Activated B cell treated with CpG ODN at 0.5 μM for 24 hours (primary cell): ENCODE data around the gene PPP3R2. TPM values are rescaled to one million over a fixed set of nuclear protein-coding genes. Genes with fewer than 3 reads are reported as not detected.

ENCODE experiments used
- ATAC-seq: fragments of 200-7000 bp; cut with Tn5 transposase; one replicate; pipeline ENCODE4 v1.10.0; 2021; ENCODE audit warnings: low read depth, mild to moderate bottlenecking, moderate library complexity
- CTCF ChIA-PET: fragments of 350-600 bp; sonication (Branson Sonifier 250); formaldehyde crosslinking; loops from one replicate; lab custom pipeline; 2021; ENCODE audit warnings: antibody characterized with exemption; lab: Charles Lee
- POLR2A ChIA-PET: fragments of 350-600 bp; sonication (Branson Sonifier 250); formaldehyde crosslinking; loops from one replicate; lab custom pipeline; 2021; ENCODE audit warnings: antibody characterized with exemption; lab: Charles Lee
- DNase-seq: peaks from one replicate; pipeline ENCODE4 v3.0.0; 2022
- H3K27ac Mint-ChIP-seq: one replicate; pipeline ENCODE4 v1.8.0; 2020; ENCODE audit warnings: mixed read lengths
- H3K27me3 Mint-ChIP-seq: one replicate; pipeline ENCODE4 v1.8.0; 2021; ENCODE audit warnings: mixed read lengths
- H3K36me3 Mint-ChIP-seq: one replicate; pipeline ENCODE4 v1.8.0; 2021; ENCODE audit warnings: low read depth, mixed read lengths
- H3K4me1 Mint-ChIP-seq: one replicate; pipeline ENCODE4 v1.8.0; 2021; ENCODE audit warnings: mixed read lengths
- H3K4me3 Mint-ChIP-seq: one replicate; pipeline ENCODE4 v1.8.0; 2020; ENCODE audit warnings: mild to moderate bottlenecking, mixed read lengths
- H3K9me3 Mint-ChIP-seq: one replicate; pipeline ENCODE4 v1.8.0; 2020; ENCODE audit warnings: mixed read lengths
- CTCF ChIP-seq: fragments of 200-600 bp; IDR thresholded peaks from one replicate; pipeline ENCODE4 v1.8.0; 2022; ENCODE audit warnings: antibody characterized with exemption, mild to moderate bottlenecking
- intact Hi-C: fragments of 100-400 bp; cut with micrococcal nuclease; formaldehyde crosslinking; loops from one replicate; pipeline ENCODE4 v1.15.1; 2024
- total RNA-seq: library from RNA; stranded (reverse); gene quantifications from 2 replicates; pipeline ENCODE4 v1.2.3, GENCODE V29; 2022

The PPP3R2 gene
- total RNA-seq, 1 donor from 2014 or later, result not detected

GRCh38 chr9:101626295-101626694, 31.5 kb upstream of the PPP3R2 start:
- no peak for ATAC-seq
- DNase-seq, result no peak
- intact Hi-C loops, result no loop called here
- Mint-ChIP-seq H3K9me3 (no peaks in the 10 kb centered on the region), H3K27me3 (peaks cover 2% of the 10 kb centered on the region), H3K36me3 (no peaks in the 10 kb centered on the region), H3K4me3 (no peak overlapping the region), H3K4me1 (no peaks in the 10 kb centered on the region), H3K27ac (no peak overlapping the region)
- CTCF ChIA-PET, result no interaction called here
- POLR2A ChIA-PET, result no interaction called here
- no peak for TF ChIP-seq CTCF

- ChIA-PET POLR2A (no interaction called here), CTCF (no interaction called here)
- Mint-ChIP-seq H3K27ac (no peak overlapping the region), H3K27me3 (peaks cover 2% of the 10 kb centered on the region), H3K9me3 (no peaks in the 10 kb centered on the region), H3K36me3 (no peaks in the 10 kb centered on the region), H3K4me3 (no peak overlapping the region), H3K4me1 (no peaks in the 10 kb centered on the region)
- intact Hi-C loops, result no loop called here
- ATAC-seq (no peak), DNase-seq (no peak)
- TF ChIP-seq CTCF, result no peak
These were observed 31.1 kb upstream of the PPP3R2 start for GRCh38 chr9:101625876-101626275.

GRCh38 chr9:101620452-101620851, 25.7 kb upstream of the PPP3R2 start:
- no peak overlapping the region for H3K4me3 Mint-ChIP-seq
- H3K9me3 Mint-ChIP-seq, result no peaks in the 10 kb centered on the region
- ChIA-PET CTCF (no interaction called here), POLR2A (no interaction called here)
- H3K27me3 Mint-ChIP-seq, result peaks cover 4% of the 10 kb centered on the region
- ATAC-seq, result no peak
- no peaks in the 10 kb centered on the region for H3K4me1 Mint-ChIP-seq
- intact Hi-C loops, result no loop called here
- DNase-seq, result no peak
- H3K27ac Mint-ChIP-seq, result no peak overlapping the region
- no peak for TF ChIP-seq CTCF
- H3K36me3 Mint-ChIP-seq, result no peaks in the 10 kb centered on the region

GRCh38 chr9:101618698-101619097, 23.9 kb upstream of the PPP3R2 start:
- Mint-ChIP-seq H3K9me3 (no peaks in the 10 kb centered on the region), H3K27me3 (peaks cover 4% of the 10 kb centered on the region), H3K4me3 (no peak overlapping the region), H3K36me3 (no peaks in the 10 kb centered on the region), H3K4me1 (no peaks in the 10 kb centered on the region), H3K27ac (no peak overlapping the region)
- ATAC-seq (no peak), DNase-seq (no peak)
- TF ChIP-seq CTCF, result no peak
- intact Hi-C loops, result no loop called here
- ChIA-PET POLR2A (no interaction called here), CTCF (no interaction called here)

GRCh38 chr9:101605547-101605946, 10.8 kb upstream of the PPP3R2 start:
- Mint-ChIP-seq H3K4me1 (peaks cover 4% of the 10 kb centered on the region), H3K27me3 (peaks cover 20% of the 10 kb centered on the region), H3K9me3 (no peaks in the 10 kb centered on the region), H3K36me3 (no peaks in the 10 kb centered on the region), H3K4me3 (no peak overlapping the region), H3K27ac (no peak overlapping the region)
- no peak for TF ChIP-seq CTCF
- POLR2A ChIA-PET, result no interaction called here
- ATAC-seq (no peak), DNase-seq (no peak)
- intact Hi-C loops, result no loop called here
- CTCF ChIA-PET, result no interaction called here
